ENCODE results near the gene COQ10A.
A peak's percentile ranks its signal among the peaks of the same experiment; 100 is the strongest.

Gene COQ10A

GRCh38 chr12:56266693-56267442 lies at the start of gene COQ10A:
TSS of gene COQ10A (plus strand) at chr12:56266942. CDS start at chr12:56267119, 177 bp downstream.
- FAIRE-seq: no peak
- peak; percentile 68 for DNase-seq (ENCODE audit: low spot score)

- FAIRE-seq (no peak), DNase-seq (ENCODE audit: low spot score) (no peak)
These were observed 46.9 kb upstream of the COQ10A start for GRCh38 chr12:56219840-56220239.

- DNase-seq (ENCODE audit: low spot score) (no peak), FAIRE-seq (no peak)
These were observed 46.0 kb upstream of the COQ10A start for GRCh38 chr12:56220611-56221231.

GRCh38 chr12:56221232-56221756 lies 45.4 kb upstream of the COQ10A start:
- no peak for FAIRE-seq
- DNase-seq (ENCODE audit: low spot score): no peak

GRCh38 chr12:56221757-56222530 lies 44.8 kb upstream of the COQ10A start, which contains the start of gene RNF41:
TSS of gene RNF41 (minus strand) at chr12:56221922. CDS start at chr12:56214047, 7,875 bp downstream.
- FAIRE-seq: peak; percentile 84
- peak; percentile 93 for DNase-seq (ENCODE audit: low spot score)

GRCh38 chr12:56222531-56222895 lies 44.2 kb upstream of the COQ10A start:
- DNase-seq (ENCODE audit: low spot score) (no peak), FAIRE-seq (no peak)

- DNase-seq (ENCODE audit: low spot score) (no peak), FAIRE-seq (no peak)
These were observed 43.1 kb upstream of the COQ10A start for GRCh38 chr12:56223571-56224101.

- DNase-seq (ENCODE audit: low spot score) (peak; percentile 92), FAIRE-seq (peak; percentile 86)
These were observed 42.5 kb upstream of the COQ10A start, which contains the start of gene NABP2 for GRCh38 chr12:56224102-56224701. TSS of gene NABP2 (plus strand) at chr12:56224342. CDS start at chr12:56224857, 515 bp downstream.

- no peak for DNase-seq (ENCODE audit: low spot score)
- no peak for FAIRE-seq
These were observed 41.8 kb upstream of the COQ10A start for GRCh38 chr12:56224954-56225353.

- FAIRE-seq (no peak), DNase-seq (ENCODE audit: low spot score) (no peak)
These were observed 37.7 kb upstream of the COQ10A start for GRCh38 chr12:56229082-56229481.

GRCh38 chr12:56229916-56230431 lies 36.8 kb upstream of the COQ10A start, which contains the start of gene SLC39A5:
TSS of gene SLC39A5 (plus strand) at chr12:56230051. CDS start at chr12:56231275, 1,224 bp downstream.
- DNase-seq (ENCODE audit: low spot score) (no peak), FAIRE-seq (no peak)

- no peak for DNase-seq (ENCODE audit: low spot score)
- FAIRE-seq: no peak
These were observed 36.1 kb upstream of the COQ10A start for GRCh38 chr12:56230432-56231183.

- FAIRE-seq: no peak
- no peak for DNase-seq (ENCODE audit: low spot score)
These were observed 35.6 kb upstream of the COQ10A start for GRCh38 chr12:56231184-56231582.

GRCh38 chr12:56234746-56235436 lies 31.9 kb upstream of the COQ10A start:
- no peak for FAIRE-seq
- DNase-seq (ENCODE audit: low spot score): no peak

GRCh38 chr12:56236091-56236490 lies 30.7 kb upstream of the COQ10A start:
- FAIRE-seq: no peak
- no peak for DNase-seq (ENCODE audit: low spot score)

- FAIRE-seq: no peak
These were observed 29.8 kb upstream of the COQ10A start for GRCh38 chr12:56236985-56237384.

GRCh38 chr12:56237552-56237951 lies 29.2 kb upstream of the COQ10A start:
- FAIRE-seq (no peak), DNase-seq (ENCODE audit: low spot score) (no peak)

More at GRCh38 chr12:56236985-56237384, 29.8 kb upstream of the COQ10A start:
- DNase-seq (ENCODE audit: low spot score): no peak

- DNase-seq (ENCODE audit: low spot score) (no peak), FAIRE-seq (no peak)
These were observed 25.1 kb upstream of the COQ10A start for GRCh38 chr12:56241424-56242303.
